Activated naive CD8-positive, alpha-beta T cell (primary cell): ENCODE measurements around the gene ERN2.
"Not testable (repeated sequence)": the region's sequence is repeated elsewhere in the genome, so short reads cannot be mapped to it uniquely, and the experiment has no call there.

Source experiments
- H3K27ac Mint-ChIP-seq: one replicate; pipeline ENCODE4 v1.8.0; 2021; ENCODE audit warnings: mixed read lengths
- H3K27me3 Mint-ChIP-seq: one replicate; pipeline ENCODE4 v1.8.0; 2021; ENCODE audit warnings: mixed read lengths
- H3K36me3 Mint-ChIP-seq: one replicate; pipeline ENCODE4 v1.8.0; 2021; ENCODE audit warnings: mixed read lengths
- H3K4me1 Mint-ChIP-seq: one replicate; pipeline ENCODE4 v1.8.0; 2021; ENCODE audit warnings: low read depth, mixed read lengths
- H3K4me3 Mint-ChIP-seq: one replicate; pipeline ENCODE4 v1.8.0; 2021; ENCODE audit warnings: mild to moderate bottlenecking, mixed read lengths
- H3K9me3 Mint-ChIP-seq: one replicate; pipeline ENCODE4 v1.8.0; 2021; ENCODE audit warnings: low read depth, mixed read lengths

Gene ERN2

GRCh38 chr16:23729503-23730424, 16.7 kb upstream of the ERN2 start:
- no peaks in the 10 kb centered on the region for H3K36me3 Mint-ChIP-seq
- no peaks in the 10 kb centered on the region for H3K9me3 Mint-ChIP-seq
- H3K27ac Mint-ChIP-seq: no peak overlapping the region
- no peak overlapping the region for H3K4me3 Mint-ChIP-seq
- peaks cover 7% of the 10 kb centered on the region for H3K27me3 Mint-ChIP-seq
- peaks cover 2% of the 10 kb centered on the region for H3K4me1 Mint-ChIP-seq

GRCh38 chr16:23728112-23728477, 15.1 kb upstream of the ERN2 start:
- no peak overlapping the region for H3K4me3 Mint-ChIP-seq

GRCh38 chr16:23726710-23727109, 13.7 kb upstream of the ERN2 start:
- Mint-ChIP-seq H3K4me3 (no peak overlapping the region), H3K27me3 (peaks cover 10% of the 10 kb centered on the region), H3K4me1 (peaks cover 2% of the 10 kb centered on the region), H3K9me3 (peaks cover 3% of the 10 kb centered on the region), H3K27ac (no peak overlapping the region), H3K36me3 (peaks cover 8% of the 10 kb centered on the region)

More at GRCh38 chr16:23728112-23728477, 15.1 kb upstream of the ERN2 start:
- H3K9me3 Mint-ChIP-seq: peaks cover under 1% of the 10 kb centered on the region
- no peak overlapping the region for H3K27ac Mint-ChIP-seq
- H3K36me3 Mint-ChIP-seq: peaks cover 2% of the 10 kb centered on the region
- H3K27me3 Mint-ChIP-seq: peaks cover 10% of the 10 kb centered on the region
- H3K4me1 Mint-ChIP-seq: peaks cover 2% of the 10 kb centered on the region

GRCh38 chr16:23724785-23725131, 11.7 kb upstream of the ERN2 start:
- H3K36me3 Mint-ChIP-seq: peaks cover 8% of the 10 kb centered on the region
- H3K4me1 Mint-ChIP-seq: peaks cover 2% of the 10 kb centered on the region
- peaks cover 11% of the 10 kb centered on the region for H3K27me3 Mint-ChIP-seq
- H3K27ac Mint-ChIP-seq: no peak overlapping the region
- H3K9me3 Mint-ChIP-seq: peaks cover 3% of the 10 kb centered on the region
- H3K4me3 Mint-ChIP-seq: no peak overlapping the region

GRCh38 chr16:23724096-23724784, 11.2 kb upstream of the ERN2 start:
- Mint-ChIP-seq H3K27ac (no peak overlapping the region), H3K4me3 (no peak overlapping the region), H3K9me3 (peaks cover 3% of the 10 kb centered on the region), H3K4me1 (peaks cover 2% of the 10 kb centered on the region), H3K36me3 (peaks cover 8% of the 10 kb centered on the region), H3K27me3 (peaks cover 11% of the 10 kb centered on the region)

GRCh38 chr16:23722613-23723240, 9.7 kb upstream of the ERN2 start:
- not testable (repeated sequence) for H3K4me3 Mint-ChIP-seq, H3K36me3 Mint-ChIP-seq, H3K27ac Mint-ChIP-seq, H3K4me1 Mint-ChIP-seq, H3K9me3 Mint-ChIP-seq
- peaks cover 12% of the 10 kb centered on the region for H3K27me3 Mint-ChIP-seq

- Mint-ChIP-seq H3K36me3 (no peaks in the 10 kb centered on the region), H3K9me3 (no peaks in the 10 kb centered on the region), H3K4me1 (no peaks in the 10 kb centered on the region), H3K27me3 (peaks cover 29% of the 10 kb centered on the region), H3K4me3 (no peak overlapping the region), H3K27ac (no peak overlapping the region)
These were observed 3.5 kb upstream of the ERN2 start for GRCh38 chr16:23716484-23716883.

GRCh38 chr16:23711785-23712184, 1.2 kb downstream of the ERN2 start:
- H3K36me3 Mint-ChIP-seq: peaks cover 2% of the 10 kb centered on the region
- no peak overlapping the region for H3K27ac Mint-ChIP-seq
- no peaks in the 10 kb centered on the region for H3K4me1 Mint-ChIP-seq
- peaks cover 27% of the 10 kb centered on the region for H3K27me3 Mint-ChIP-seq
- peaks cover 14% of the 10 kb centered on the region for H3K9me3 Mint-ChIP-seq
- H3K4me3 Mint-ChIP-seq: no peak overlapping the region

GRCh38 chr16:23710504-23710903, 2.5 kb downstream of the ERN2 start:
- Mint-ChIP-seq H3K36me3 (peaks cover 2% of the 10 kb centered on the region), H3K4me3 (no peak overlapping the region), H3K27ac (no peak overlapping the region), H3K27me3 (peaks cover 23% of the 10 kb centered on the region), H3K9me3 (peaks cover 14% of the 10 kb centered on the region), H3K4me1 (no peaks in the 10 kb centered on the region)

GRCh38 chr16:23710008-23710407, 3.0 kb downstream of the ERN2 start:
- H3K27me3 Mint-ChIP-seq: peaks cover 27% of the 10 kb centered on the region
- no peak overlapping the region for H3K27ac Mint-ChIP-seq
- peaks cover 14% of the 10 kb centered on the region for H3K9me3 Mint-ChIP-seq

GRCh38 chr16:23709536-23709935, 3.5 kb downstream of the ERN2 start:
- Mint-ChIP-seq H3K27ac (no peak overlapping the region), H3K36me3 (peaks cover 2% of the 10 kb centered on the region), H3K4me3 (no peak overlapping the region), H3K9me3 (peaks cover 14% of the 10 kb centered on the region), H3K4me1 (no peaks in the 10 kb centered on the region), H3K27me3 (peaks cover 23% of the 10 kb centered on the region)

More at GRCh38 chr16:23710008-23710407, 3.0 kb downstream of the ERN2 start:
- Mint-ChIP-seq H3K4me1 (no peaks in the 10 kb centered on the region), H3K36me3 (peaks cover 2% of the 10 kb centered on the region), H3K4me3 (no peak overlapping the region)

GRCh38 chr16:23706439-23706838, 6.6 kb downstream of the ERN2 start:
- H3K36me3 Mint-ChIP-seq: peaks cover 2% of the 10 kb centered on the region
- peaks cover 16% of the 10 kb centered on the region for H3K27me3 Mint-ChIP-seq
- peaks cover 19% of the 10 kb centered on the region for H3K9me3 Mint-ChIP-seq
- no peaks in the 10 kb centered on the region for H3K4me1 Mint-ChIP-seq
- no peak overlapping the region for H3K4me3 Mint-ChIP-seq
- H3K27ac Mint-ChIP-seq: no peak overlapping the region

- H3K27ac Mint-ChIP-seq: no peak overlapping the region
- H3K4me3 Mint-ChIP-seq: no peak overlapping the region
- peaks cover 2% of the 10 kb centered on the region for H3K36me3 Mint-ChIP-seq
- peaks cover 19% of the 10 kb centered on the region for H3K9me3 Mint-ChIP-seq
- peaks cover 13% of the 10 kb centered on the region for H3K27me3 Mint-ChIP-seq
- H3K4me1 Mint-ChIP-seq: no peaks in the 10 kb centered on the region
These were observed 7.5 kb downstream of the ERN2 start for GRCh38 chr16:23705517-23705902.

GRCh38 chr16:23704772-23705516, 8.1 kb downstream of the ERN2 start:
- H3K27me3 Mint-ChIP-seq: peaks cover 10% of the 10 kb centered on the region
- peaks cover 2% of the 10 kb centered on the region for H3K36me3 Mint-ChIP-seq
- no peak overlapping the region for H3K27ac Mint-ChIP-seq
- H3K9me3 Mint-ChIP-seq: peaks cover 14% of the 10 kb centered on the region
- H3K4me1 Mint-ChIP-seq: no peaks in the 10 kb centered on the region
- H3K4me3 Mint-ChIP-seq: no peak overlapping the region
